GM12874 (cell line): ENCODE results near the gene GPC5.

Source experiments
- CTCF ChIP-seq: IDR thresholded peaks from 2 replicates; pipeline ENCODE4 v1.5.1; 2011; ENCODE audit warnings: low read depth, mild to moderate bottlenecking, control low read depth, low read length, moderate library complexity; ENCODE audit not compliant: insufficient read depth

GPC5 gene

GRCh38 chr13:92135509-92135908 is 737.1 kb downstream of the GPC5 start:
- TF ChIP-seq CTCF: no peak

DNA sequence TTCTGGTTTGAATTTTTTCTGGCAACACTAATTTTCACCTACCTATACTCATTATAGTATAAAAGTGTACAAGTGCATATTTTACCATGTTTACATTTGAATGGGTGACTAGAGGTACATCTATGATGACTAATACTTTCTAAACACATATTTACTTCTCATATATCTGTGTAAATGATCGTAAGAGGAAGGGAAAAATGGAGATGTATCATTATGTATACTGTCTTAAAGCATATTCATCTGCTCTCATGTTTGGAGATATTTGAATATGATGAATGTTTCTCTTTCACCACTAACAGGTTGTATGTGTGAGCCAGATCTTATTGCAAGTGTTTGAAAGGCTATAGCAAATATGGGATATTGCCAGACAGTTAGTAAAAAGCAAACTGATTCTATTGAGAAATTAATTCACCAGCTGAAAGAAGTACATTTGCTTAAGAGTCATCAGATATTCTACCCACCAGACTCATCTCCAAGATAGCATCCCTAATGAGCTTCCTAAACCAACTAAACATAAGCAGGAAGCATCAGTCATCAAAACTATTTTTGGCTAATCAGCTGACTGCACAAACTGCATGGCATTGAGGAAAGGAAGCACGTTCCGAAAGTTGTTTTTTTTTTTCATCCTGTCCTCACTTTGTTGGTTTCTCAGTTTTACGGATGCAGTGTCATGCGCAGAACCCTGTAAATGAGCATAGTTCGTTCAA is 738.2 kb downstream of the GPC5 start:
- no peak for TF ChIP-seq CTCF

GRCh38 chr13:92137520-92137919 is 739.1 kb downstream of the GPC5 start:
- no peak for TF ChIP-seq CTCF

- TF ChIP-seq CTCF: no peak
Measured at GRCh38 chr13:92143766-92144165, 745.3 kb downstream of the GPC5 start.

DNA sequence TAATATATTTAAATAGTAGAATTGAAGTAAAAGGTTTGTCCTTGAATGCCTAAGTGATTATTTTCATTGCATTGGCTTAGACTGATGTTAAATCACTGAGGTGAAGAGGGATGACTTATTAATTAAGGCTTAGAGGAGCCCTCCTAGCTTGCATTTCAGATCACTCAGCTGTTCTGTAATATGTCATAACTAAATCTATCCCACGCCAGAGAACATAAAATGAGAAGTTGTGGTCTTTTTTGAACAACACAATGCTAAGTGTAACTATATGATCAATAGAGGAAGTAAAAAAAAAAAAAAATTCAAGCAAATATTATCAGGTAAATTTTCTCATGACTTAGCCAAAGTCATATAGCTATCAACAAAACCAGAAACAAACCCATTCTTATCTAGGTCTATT is 752.2 kb downstream of the GPC5 start:
- TF ChIP-seq CTCF: no peak

DNA sequence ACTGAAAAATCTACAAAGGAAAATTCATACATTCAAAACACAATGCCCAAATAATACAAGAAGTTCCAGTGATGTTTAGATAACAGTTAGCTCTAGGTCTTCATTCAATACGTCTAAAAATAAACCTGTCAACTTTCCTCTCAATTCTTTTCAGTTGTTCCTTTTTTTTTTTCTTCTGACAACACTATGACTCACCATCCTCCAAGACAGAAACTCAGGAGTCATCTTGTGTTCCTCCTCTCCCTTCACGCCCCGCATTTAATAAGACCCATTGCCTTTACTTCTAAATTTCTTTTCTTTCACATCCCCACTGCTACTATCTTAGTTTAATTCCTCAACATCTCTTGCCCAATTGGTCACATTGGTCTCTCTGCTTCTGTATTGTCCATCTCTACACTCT is 759.9 kb downstream of the GPC5 start:
- TF ChIP-seq CTCF: no peak

DNA sequence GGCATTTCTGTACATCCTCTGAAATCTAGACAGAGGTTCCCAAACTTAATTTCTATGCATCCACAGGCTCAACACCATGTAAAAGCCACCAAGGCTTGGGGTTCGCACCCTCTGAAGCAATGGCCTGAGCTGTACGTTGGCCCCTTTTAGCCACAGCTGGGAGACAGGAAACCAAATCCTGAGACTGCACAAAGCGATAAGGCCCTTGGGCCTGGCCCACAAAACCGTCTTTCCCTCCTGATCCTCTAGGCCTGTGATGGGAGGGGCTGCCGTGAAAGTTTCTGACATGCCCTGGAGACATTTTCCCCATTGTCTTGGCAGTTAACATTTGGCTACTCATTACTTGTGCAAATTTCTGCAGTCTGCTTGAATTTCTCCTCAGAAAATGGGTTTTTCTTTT is 766.4 kb downstream of the GPC5 start:
- no peak for TF ChIP-seq CTCF
